Measurements from ENCODE around the gene SLC35D1.
A peak's percentile ranks its signal among the peaks of the same experiment; 100 is the strongest.

SLC35D1 gene

GRCh38 chr1:67053785-67054772, at the start of gene SLC35D1:
SLC35D1 (minus strand) TSS chr1:67054148; CDS start chr1:67054013, 135 bp downstream.
- TF ChIP-seq YY1 (IDR thresholded peaks at IDR 0.05; ENCODE audit: low read depth) (peak; percentile 69), ZBTB7A (IDR thresholded peaks at IDR 0.05; ENCODE audit: low read depth) (peak; percentile 96), EP300 (IDR thresholded peaks at IDR 0.05; ENCODE audit: borderline replicate concordance) (no peak), TCF12 (IDR thresholded peaks at IDR 0.05; ENCODE audit: low read depth) (no peak; the same call in 1 of the 2 replicates), REST (IDR thresholded peaks at IDR 0.05; ENCODE audit: low read depth) (0 out of 2 replicates have a peak, but pooled peaks have one; percentile 20), NFIC (IDR thresholded peaks at IDR 0.05) (0 out of 2 replicates have a peak, but pooled peaks have one; percentile 5), CREB1 (IDR thresholded peaks at IDR 0.05; ENCODE audit: low read depth) (no peak), TAF1 (IDR thresholded peaks at IDR 0.05; ENCODE audit: low read depth) (peak; percentile 70; the same call in 1 of the 2 replicates), EGR1 (IDR thresholded peaks at IDR 0.05) (no peak), USF1 (IDR thresholded peaks at IDR 0.05) (no peak), MAX (IDR thresholded peaks at IDR 0.05) (0 out of 2 replicates have a peak, but pooled peaks have one; percentile 36), CEBPB (IDR thresholded peaks at IDR 0.05) (peak; percentile 89)

- no peak for TF ChIP-seq EGR1 (IDR thresholded peaks at IDR 0.05)
- TF ChIP-seq EP300 (IDR thresholded peaks at IDR 0.05; ENCODE audit: borderline replicate concordance): no peak
- no peak for TF ChIP-seq CEBPB (IDR thresholded peaks at IDR 0.05)
- no peak for TF ChIP-seq ZBTB7A (IDR thresholded peaks at IDR 0.05; ENCODE audit: low read depth)
- TF ChIP-seq MAX (IDR thresholded peaks at IDR 0.05): no peak
- no peak for TF ChIP-seq FOXM1 (IDR thresholded peaks at IDR 0.05; ENCODE audit: borderline replicate concordance, low read depth)
- no peak for TF ChIP-seq USF1 (IDR thresholded peaks at IDR 0.05)
- TF ChIP-seq TCF12 (IDR thresholded peaks at IDR 0.05; ENCODE audit: low read depth): no peak
- no peak for TF ChIP-seq REST (IDR thresholded peaks at IDR 0.05; ENCODE audit: low read depth)
- TF ChIP-seq TEAD4 (IDR thresholded peaks at IDR 0.05): no peak
- TF ChIP-seq RAD21 (IDR thresholded peaks at IDR 0.05; ENCODE audit: low read depth): no peak
- TF ChIP-seq TAF1 (IDR thresholded peaks at IDR 0.05; ENCODE audit: low read depth): no peak
- no peak for TF ChIP-seq YY1 (IDR thresholded peaks at IDR 0.05; ENCODE audit: low read depth)
Observed at GRCh38 chr1:67103548-67103947, 49.6 kb upstream of the SLC35D1 start.

GRCh38 chr1:67100833-67101232, 46.9 kb upstream of the SLC35D1 start:
- TF ChIP-seq NFIC (IDR thresholded peaks at IDR 0.05) (no peak), ZBTB7A (IDR thresholded peaks at IDR 0.05; ENCODE audit: low read depth) (no peak)

GRCh38 chr1:67097305-67097704, 43.4 kb upstream of the SLC35D1 start:
- TF ChIP-seq TEAD4 (IDR thresholded peaks at IDR 0.05) (peak; percentile 76), MAX (IDR thresholded peaks at IDR 0.05) (no peak)

GRCh38 chr1:67094191-67094590, 40.2 kb upstream of the SLC35D1 start:
- TF ChIP-seq YY1 (IDR thresholded peaks at IDR 0.05; ENCODE audit: low read depth) (no peak), USF1 (IDR thresholded peaks at IDR 0.05) (no peak)

Measured in Ishikawa (cell line).